K562 (cell line): ENCODE data around the gene ELAC2. TPM values are rescaled to one million over a fixed set of nuclear protein-coding genes. Genes with fewer than 3 reads are reported as not detected.

ENCODE experiments used
- CBX3 ChIP-seq, 2 experiments: IDR thresholded peaks; 1 replicate in 1 of 2; 2 replicates in 1 of 2; pipeline ENCODE4 v1.6.1; 2012; ENCODE audit warnings: inconsistent platforms in 2 of 2, low read length in 2 of 2, borderline replicate concordance in 1 of 2, control low read depth in 1 of 2
- ESRRA ChIP-seq: fragments of 450-650 bp; IDR thresholded peaks from 2 replicates; pipeline ENCODE4 v1.6.1; 2014; ENCODE audit warnings: low read depth, mild to moderate bottlenecking, moderate library complexity, borderline replicate concordance
- ETV1 ChIP-seq: fragments of 450-650 bp; conservative IDR thresholded peaks from 2 replicates; pipeline ENCODE4 v1.6.1; 2016; ENCODE audit warnings: missing genetic modification characterization, control low read depth, low read depth, missing compliant biosample characterization
- FOXM1 ChIP-seq, 2 experiments: fragments of 450-650 bp in 1 of 2; sonication (generic) in 1 of 2; formaldehyde crosslinking in 1 of 2; IDR thresholded peaks; 2 replicates each; pipeline versions ENCODE4 v1.6.1 to v1.9.0; 2017 to 2022; ENCODE audit warnings: low read depth in 2 of 2, mild to moderate bottlenecking in 2 of 2, missing genetic modification reagents in 1 of 2, moderate library complexity in 1 of 2
- MGA ChIP-seq: fragments of 450-650 bp; IDR thresholded peaks from 2 replicates; pipeline ENCODE4 v1.6.1; 2016; ENCODE audit warnings: mild to moderate bottlenecking, moderate library complexity
- PURB ChIP-seq: sonication (generic); formaldehyde crosslinking; IDR thresholded peaks from 2 replicates; pipeline ENCODE4 v1.9.0; 2021; ENCODE audit warnings: low read depth, mild to moderate bottlenecking, missing genetic modification reagents
- THAP12 ChIP-seq: fragments of 250-450 bp; sonication (Bioruptor Pico); IDR thresholded peaks from 2 replicates; pipeline ENCODE4 v1.9.0; 2021; ENCODE audit warnings: mild to moderate bottlenecking, inconsistent platforms
- ZNF311 ChIP-seq: fragments of 250-450 bp; sonication (Bioruptor Pico); IDR thresholded peaks from 2 replicates; pipeline ENCODE4 v1.4.0; 2020; ENCODE audit warnings: mild to moderate bottlenecking, moderate library complexity
- polyA plus RNA-seq, 8 experiments: library from polyadenylated mRNA; depleted of rRNA in 4 of 8; stranded (reverse) in 5 of 8; unstranded in 3 of 8; fragments of >200 nt; fragmentation: Nextera tagmentation in 2 of 8; fragmentation: Illumina TruSeq in 1 of 8; extraction: Ambion mirVana in 2 of 8; extraction: Trizol in 1 of 8; gene quantifications; 2 replicates each; pipeline versions ENCODE4 v1.2.1 to v1.2.3, GENCODE V29; 2011 to 2014; ENCODE audit warnings: inconsistent platforms in 1 of 8, missing spikeins in 1 of 8
- total RNA-seq, 7 experiments: library from RNA; depleted of rRNA in 6 of 7; stranded (reverse); fragments of >200 nt in 6 of 7; fragmentation: Illumina TruSeq in 2 of 7; extraction: Trizol in 2 of 7; gene quantifications; 2 replicates each; pipeline versions ENCODE4 v1.2.1 to v1.2.3, GENCODE V29; 2011 to 2021; ENCODE audit warnings: low replicate concordance in 1 of 7
- TF ChIP-seq, protein P1 (sequence below): fragments of 250-450 bp; sonication (Bioruptor Pico); IDR thresholded peaks from 2 replicates; pipeline ENCODE4 v1.8.0; 2021; ENCODE audit warnings: moderate library complexity, mild to moderate bottlenecking, inconsistent platforms
- TF ChIP-seq, protein P2 (sequence below): IDR thresholded peaks from 3 replicates; pipeline ENCODE4 v1.6.1; 2011; ENCODE audit warnings: borderline replicate concordance, mild to moderate bottlenecking; ENCODE audit not compliant: insufficient read length, insufficient read depth

Gene ELAC2
- total and polyA plus RNA-seq, 9 of the 15 experiments (the other 6 are each of a cell fraction or from before 2014, with no cell fraction given), result 4.5 to 129 (median 70.6) TPM

- TF ChIP-seq ETV1 (tag) (peak; percentile 75), ZNF311 (CRISPR knock-in tag) (no peak), CBX3 (IDR thresholded peaks at IDR 0.05; ENCODE audit: borderline replicate concordance in 1 of 2, low read length in 2 of 2) (no peak), THAP12 (CRISPR knock-in tag) (0 out of 2 replicates have a peak, but pooled peaks have one; percentile 14), ESRRA (no peak), FOXM1 (IDR thresholded peaks at IDR 0.05; ENCODE audit: low read depth) (no peak), FOXM1 (CRISPR knock-in tag; IDR thresholded peaks at IDR 0.05; ENCODE audit: low read depth) (no peak), MGA (no peak), PURB (CRISPR knock-in tag) (no peak)
- TF ChIP-seq, protein P1, sequence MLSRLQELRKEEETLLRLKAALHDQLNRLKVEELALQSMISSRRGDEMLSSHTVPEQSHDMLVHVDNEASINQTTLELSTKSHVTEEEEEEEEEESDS (CRISPR knock-in tag), result no peak
- TF ChIP-seq, protein P2, sequence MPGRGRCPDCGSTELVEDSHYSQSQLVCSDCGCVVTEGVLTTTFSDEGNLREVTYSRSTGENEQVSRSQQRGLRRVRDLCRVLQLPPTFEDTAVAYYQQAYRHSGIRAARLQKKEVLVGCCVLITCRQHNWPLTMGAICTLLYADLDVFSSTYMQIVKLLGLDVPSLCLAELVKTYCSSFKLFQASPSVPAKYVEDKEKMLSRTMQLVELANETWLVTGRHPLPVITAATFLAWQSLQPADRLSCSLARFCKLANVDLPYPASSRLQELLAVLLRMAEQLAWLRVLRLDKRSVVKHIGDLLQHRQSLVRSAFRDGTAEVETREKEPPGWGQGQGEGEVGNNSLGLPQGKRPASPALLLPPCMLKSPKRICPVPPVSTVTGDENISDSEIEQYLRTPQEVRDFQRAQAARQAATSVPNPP, result no peak
Measured at GRCh38 chr17:13017655-13018459, at the start of gene ELAC2 (continued).
